GM12878 (cell line): ENCODE data around the gene PIK3R3. TPM values are rescaled to one million over a fixed set of nuclear protein-coding genes. Genes with fewer than 3 reads are reported as not detected.

Experiments used
- ATAC-seq: fragments of 200-7000 bp; cut with Tn5 transposase; 3 replicates; pipeline ENCODE4 v1.9.1; 2020; ENCODE audit warnings: mild to moderate bottlenecking, moderate library complexity
- BruUV-seq: library from RNA; stranded (reverse); fragments of 400-500 nt; replicated peaks from 2 replicates; lab custom pipeline; 2021; lab: Mats Ljungman, UMichigan
- CTCF ChIA-PET: fragments of 300-600 bp; sonication (Branson Sonifier 250); formaldehyde crosslinking; extraction: SDS; loops from one replicate; lab custom pipeline; 2021; ENCODE audit warnings: inconsistent platforms; lab: Yijun Ruan, JAX
- POLR2A ChIA-PET: fragments of 350-600 bp; formaldehyde crosslinking; extraction: SDS; loops from one replicate; lab custom pipeline; 2021; ENCODE audit warnings: inconsistent platforms; lab: Charles Lee
- RAD21 ChIA-PET: fragments of 300-600 bp; sonication (Branson Sonifier 250); formaldehyde crosslinking; loops from one replicate; lab custom pipeline; 2023; ENCODE audit warnings: antibody characterized with exemption; ENCODE audit not compliant: unreplicated experiment; lab: Charles Lee
- SMC1A ChIA-PET: fragments of 300-600 bp; sonication (Branson Sonifier 250); formaldehyde crosslinking; loops from one replicate; lab custom pipeline; 2023; ENCODE audit not compliant: unreplicated experiment, uncharacterized antibody; lab: Charles Lee
- DNase-seq: peaks from one replicate; pipeline ENCODE4 v3.0.0-alpha.2; 2011; ENCODE audit warnings: low read depth, low spot score
- FAIRE-seq: peaks from 3 replicates; lab custom pipeline; 2011; peaks lifted over from hg19 to GRCh38; lab: Jason Lieb, UNC
- H2AFZ ChIP-seq: 2 replicates; pipeline ENCODE4 v1.6.0; 2011; ENCODE audit warnings: low read depth, low read length, control low read depth; ENCODE audit not compliant: control insufficient read depth
- H3K27ac ChIP-seq: 2 replicates; pipeline ENCODE4 v1.5.1; 2011; ENCODE audit warnings: control low read depth; ENCODE audit not compliant: control insufficient read depth, insufficient read depth
- H3K27me3 ChIP-seq, 2 experiments: replicated peaks in 1 of 2; 2 replicates each; pipeline versions ENCODE4 v1.6.0 to v1.6.1; 2011; ENCODE audit warnings: low read length in 1 of 2; ENCODE audit not compliant: control insufficient read depth in 2 of 2, insufficient read depth in 2 of 2
- H3K36me3 ChIP-seq, 2 experiments: 2 replicates each; pipeline ENCODE4 v1.5.1; 2011; ENCODE audit warnings: low read length in 1 of 2; ENCODE audit not compliant: control insufficient read depth in 2 of 2, insufficient read depth in 2 of 2
- H3K4me1 ChIP-seq: 2 replicates; pipeline ENCODE4 v1.6.1; 2011; ENCODE audit warnings: mild to moderate bottlenecking, low read length, moderate library complexity, mixed read lengths; ENCODE audit not compliant: control insufficient read depth, insufficient read depth
- H3K4me2 ChIP-seq: 2 replicates; pipeline ENCODE4 v1.6.0; 2011; ENCODE audit warnings: control low read depth; ENCODE audit not compliant: control insufficient read depth, insufficient read depth
- H3K4me3 ChIP-seq: fragments of 200-600 bp; sonication (generic); 2 replicates; pipeline ENCODE4 v1.5.1; 2016
- H3K79me2 ChIP-seq: 2 replicates; pipeline ENCODE4 v1.6.0; 2011; ENCODE audit warnings: low read length; ENCODE audit not compliant: control insufficient read depth, insufficient read depth
- H3K9ac ChIP-seq: 2 replicates; pipeline ENCODE4 v1.8.0; 2011; ENCODE audit warnings: low read length, control low read depth, mixed read lengths; ENCODE audit not compliant: control insufficient read depth, insufficient read depth
- H3K9me3 ChIP-seq: replicated peaks from 3 replicates; pipeline ENCODE4 v1.5.1; 2011; ENCODE audit warnings: mild to moderate bottlenecking, low read length; ENCODE audit not compliant: control insufficient read depth, insufficient read depth
- H4K20me1 ChIP-seq: 2 replicates; pipeline ENCODE4 v1.6.0; 2011; ENCODE audit not compliant: control insufficient read depth, insufficient read depth
- MLLT1 ChIP-seq: fragments of 450-650 bp; IDR thresholded peaks from 2 replicates; pipeline ENCODE4 v1.6.1; 2016; ENCODE audit warnings: mild to moderate bottlenecking
- MTA3 ChIP-seq: IDR thresholded peaks from 2 replicates; pipeline ENCODE4 v1.6.1; 2012; ENCODE audit warnings: low read length, inconsistent platforms, borderline replicate concordance
- NFYB ChIP-seq: IDR thresholded peaks from 2 replicates; pipeline ENCODE4 v1.6.1; 2011; ENCODE audit warnings: low read depth, mild to moderate bottlenecking, low read length, improper control_type of control experiment, moderate library complexity; ENCODE audit not compliant: insufficient read depth
- PAX5 ChIP-seq: IDR thresholded peaks from 2 replicates; pipeline ENCODE4 v1.6.1; 2011; ENCODE audit warnings: low read depth, low read length, borderline replicate concordance
- ZNF384 ChIP-seq: IDR thresholded peaks from 2 replicates; pipeline ENCODE4 v1.6.1; 2012; ENCODE audit warnings: low read depth, mild to moderate bottlenecking, low read length, improper control_type of control experiment, borderline replicate concordance
- WGBS: methylation state at CpG from one replicate; pipeline ENCODE4 v1.1.6; 2016; ENCODE audit warnings: low lambda C conversion rate; ENCODE audit not compliant: insufficient replicate concordance, insufficient coverage; ENCODE audit errors: missing lambda C conversion rate; 5-methylcytosine and 5-hydroxymethylcytosine counted together
- in situ Hi-C: fragments of 300-500 bp; cut with MboI; formaldehyde crosslinking; loops from 9 replicates; pipeline ENCODE4 v1.14.3; 2018; ENCODE audit warnings: mixed read lengths
- intact Hi-C: fragments of 100-400 bp; cut with micrococcal nuclease; formaldehyde crosslinking; loops from one replicate; pipeline ENCODE4 v1.14.2; 2022; ENCODE audit not compliant: unreplicated experiment
- polyA plus RNA-seq, 11 experiments: library from polyadenylated mRNA; depleted of rRNA in 4 of 11; unstranded in 6 of 11; stranded (reverse) in 5 of 11; fragments of >200 nt; fragmentation: Nextera tagmentation in 4 of 11; fragmentation: Illumina TruSeq in 1 of 11; extraction: Ambion mirVana in 4 of 11; extraction: Trizol in 1 of 11; gene quantifications; 1 replicate in 1 of 11; 2 replicates in 10 of 11; pipeline versions ENCODE4 v1.2.1 to v1.2.3, GENCODE V29; 2011 to 2016; ENCODE audit warnings: inconsistent platforms in 2 of 11, missing spikeins in 2 of 11, low read depth in 1 of 11
- total RNA-seq, 4 experiments: library from RNA; depleted of rRNA in 3 of 4; stranded (reverse); fragments of >200 nt in 3 of 4; fragmentation: Illumina TruSeq in 1 of 4; extraction: Trizol in 1 of 4; gene quantifications; 2 replicates each; pipeline versions ENCODE4 v1.2.1 to v1.2.3, GENCODE V29; 2013 to 2021

Gene PIK3R3
- total and polyA plus RNA-seq, 10 of the 15 experiments (the other 5 are each of a cell fraction or from before 2014, with no cell fraction given) = 4.8 to 27.0 (median 19.8) TPM

- H3K79me2 ChIP-seq = peaks cover 37% of the 10 kb centered on the region
- in situ Hi-C loops = no loop called here
- RAD21 ChIA-PET = no interaction called here
- peak overlapping the region; percentile 44 for H3K27ac ChIP-seq
- peaks cover 10% of the 10 kb centered on the region for H3K9me3 ChIP-seq
- no TSS peak for BruUV-seq
- no peak overlapping the region for H3K4me3 ChIP-seq
- no peaks in the 10 kb centered on the region; a peak in 1 of 4 replicates for H3K36me3 ChIP-seq
- H2AFZ ChIP-seq = no peak overlapping the region
- no peak for FAIRE-seq
- TF ChIP-seq MTA3 = no peak
- TF ChIP-seq, all 136 proteins: peak for 0
- CTCF ChIA-PET = interaction anchor here (1.0 to 1.9 kb wide), 3 partner anchors 30 to 148 kb away, joined by 4 to 5 read pairs (median 4); no protein-coding TSS in a partner anchor
- Histone ChIP-seq H4K20me1 (no peaks in the 10 kb centered on the region), H3K4me1 (peaks cover 21% of the 10 kb centered on the region), H3K27me3 (no peaks in the 10 kb centered on the region), H3K9ac (no peak overlapping the region), H3K4me2 (peak overlapping the region; percentile 21; the same call in 1 of the 2 replicates)
- ATAC-seq (no peak), DNase-seq (no peak)
- intact Hi-C loops = no loop called here
- SMC1A ChIA-PET = interaction anchor here (0.8 to 2.5 kb wide), 4 partner anchors 11 to 43 kb away, joined by 4 to 9 read pairs (median 4); no protein-coding TSS in a partner anchor
- POLR2A ChIA-PET = interaction anchor here (1.1 kb wide), 1 partner anchor 35 kb away, joined by 3 read pairs; the partner anchor contains the start of gene PIK3R3
- WGBS = 100% methylated on average over 1 of the region's 1 CpG
Measured at GRCh38 chr1:46097149-46097472, 35.3 kb downstream of the PIK3R3 start.

GRCh38 chr1:46096269-46097148 lies 35.9 kb downstream of the PIK3R3 start:
- Histone ChIP-seq H2AFZ (no peak overlapping the region), H3K9me3 (peaks cover 10% of the 10 kb centered on the region), H3K4me3 (no peak overlapping the region), H3K79me2 (peaks cover 40% of the 10 kb centered on the region), H3K9ac (no peak overlapping the region), H3K4me1 (peaks cover 21% of the 10 kb centered on the region), H3K4me2 (0 out of 2 replicates have a peak overlapping the region, but pooled peaks have one; percentile 21), H4K20me1 (no peaks in the 10 kb centered on the region), H3K27me3 (no peaks in the 10 kb centered on the region), H3K36me3 (no peaks in the 10 kb centered on the region; a peak in 1 of 4 replicates), H3K27ac (peak overlapping the region; percentile 44; the same call in 1 of the 2 replicates)
- ChIA-PET POLR2A (interaction anchor here (0.7 to 1.1 kb wide), 2 partner anchors 34 to 36 kb away, joined by 3 read pairs; partner anchors contain the start of gene PIK3R3), SMC1A (interaction anchor here (2.1 to 2.5 kb wide), 3 partner anchors 11 to 13 kb away, joined by 4 to 9 read pairs (median 5); no protein-coding TSS in a partner anchor), RAD21 (no interaction called here), CTCF (interaction anchor here (1.0 to 1.2 kb wide), 2 partner anchors 31 to 148 kb away, joined by 4 read pairs; no protein-coding TSS in a partner anchor)
- 59% methylated on average over 10 of the region's 10 CpGs for WGBS
- BruUV-seq = no TSS peak
- TF ChIP-seq ZNF384 (peak; percentile 69), PAX5 (peak; percentile 13; the same call in 1 of the 2 replicates), NFYB (no peak), MLLT1 (0 out of 2 replicates have a peak, but pooled peaks have one; percentile 33)
- ATAC-seq = peak; percentile 64
- no peak for DNase-seq
- in situ Hi-C loops = no loop called here
- FAIRE-seq = peak; percentile 83
- intact Hi-C loops = no loop called here
